Activated CD4-positive, alpha-beta T cell treated with anti-CD3 and anti-CD28 coated beads for 1 hour (primary cell): ENCODE measurements around the gene ABLIM1.
"Not testable (repeated sequence)": the region's sequence is repeated elsewhere in the genome, so short reads cannot be mapped to it uniquely, and the experiment has no call there.

ENCODE experiments used
- DNase-seq: peaks from one replicate; pipeline ENCODE4 v3.0.0-alpha.2; 2020

Gene ABLIM1

GRCh38 chr10:114658175-114658574, at the start of gene ABLIM1:
Gene ABLIM1 (minus strand): TSS chr10:114658275. CDS start chr10:114658200, 75 bp downstream.
- no peak for DNase-seq

- no peak for DNase-seq
Observed at GRCh38 chr10:114706458-114707055, 48.5 kb upstream of the ABLIM1 start.

GRCh38 chr10:114704679-114705078, 46.6 kb upstream of the ABLIM1 start:
- no peak for DNase-seq

GRCh38 chr10:114703377-114704107, 45.5 kb upstream of the ABLIM1 start:
- DNase-seq, result no peak

GRCh38 chr10:114698271-114699061, 40.4 kb upstream of the ABLIM1 start:
- DNase-seq, result no peak

- no peak for DNase-seq
Observed at GRCh38 chr10:114697061-114697598, 39.1 kb upstream of the ABLIM1 start.

GRCh38 chr10:114696301-114696700, 38.2 kb upstream of the ABLIM1 start:
- DNase-seq, result not testable (repeated sequence)

GRCh38 chr10:114694752-114695151, 36.7 kb upstream of the ABLIM1 start:
- DNase-seq, result no peak

- no peak for DNase-seq
Observed at GRCh38 chr10:114694062-114694461, 36.0 kb upstream of the ABLIM1 start.

GRCh38 chr10:114691442-114691941, 33.4 kb upstream of the ABLIM1 start:
- no peak for DNase-seq

GRCh38 chr10:114688786-114689185, 30.7 kb upstream of the ABLIM1 start:
- DNase-seq, result no peak

GRCh38 chr10:114687459-114687858, 29.4 kb upstream of the ABLIM1 start:
- DNase-seq, result no peak

GRCh38 chr10:114686013-114686412, 27.9 kb upstream of the ABLIM1 start:
- DNase-seq, result no peak

GRCh38 chr10:114685456-114685855, 27.4 kb upstream of the ABLIM1 start:
- DNase-seq, result no peak

- no peak for DNase-seq
Observed at GRCh38 chr10:114684822-114685209, 26.7 kb upstream of the ABLIM1 start.

GRCh38 chr10:114684084-114684821, 26.2 kb upstream of the ABLIM1 start:
- no peak for DNase-seq

- no peak for DNase-seq
Observed at GRCh38 chr10:114683593-114683992, 25.5 kb upstream of the ABLIM1 start.

- no peak for DNase-seq
Observed at GRCh38 chr10:114683162-114683561, 25.1 kb upstream of the ABLIM1 start.

- no peak for DNase-seq
Observed at GRCh38 chr10:114682532-114682931, 24.5 kb upstream of the ABLIM1 start.

- DNase-seq, result no peak
Observed at GRCh38 chr10:114682121-114682520, 24.0 kb upstream of the ABLIM1 start.

GRCh38 chr10:114681542-114681941, 23.5 kb upstream of the ABLIM1 start:
- no peak for DNase-seq

GRCh38 chr10:114680543-114681117, 22.6 kb upstream of the ABLIM1 start:
- no peak for DNase-seq
